HEK293 (cell line): ENCODE measurements around the gene DGKQ.

Experiments
- CTCF ChIP-seq: fragments of 450-650 bp; formaldehyde crosslinking; IDR thresholded peaks from 2 replicates; pipeline ENCODE4 v1.5.1; 2016; ENCODE audit warnings: missing biosample characterization, missing genetic modification characterization
- HOXD13 ChIP-seq: sonication (generic); formaldehyde crosslinking; IDR thresholded peaks from 2 replicates; pipeline ENCODE4 v1.8.0; 2022; ENCODE audit warnings: missing genetic modification reagents, borderline replicate concordance
- PBX3 ChIP-seq: sonication (generic); formaldehyde crosslinking; IDR thresholded peaks from 2 replicates; pipeline ENCODE4 v1.8.1; 2022; ENCODE audit warnings: mild to moderate bottlenecking, moderate library complexity, missing genetic modification reagents
- SP2 ChIP-seq: fragments of 450-650 bp; formaldehyde crosslinking; IDR thresholded peaks from 2 replicates; pipeline ENCODE4 v1.5.1; 2016; ENCODE audit warnings: missing biosample characterization, missing genetic modification characterization
- SP3 ChIP-seq: fragments of 450-650 bp; formaldehyde crosslinking; IDR thresholded peaks from 2 replicates; pipeline ENCODE4 v1.5.1; 2016; ENCODE audit warnings: missing biosample characterization, missing genetic modification characterization
- ZIC2 ChIP-seq: fragments of 450-650 bp; formaldehyde crosslinking; IDR thresholded peaks from 2 replicates; pipeline ENCODE4 v1.5.1; 2016; ENCODE audit warnings: missing biosample characterization, missing genetic modification characterization
- ZNF239 ChIP-seq: fragments of 450-650 bp; formaldehyde crosslinking; IDR thresholded peaks from 2 replicates; pipeline ENCODE4 v1.5.1; 2016; ENCODE audit warnings: missing biosample characterization, missing genetic modification characterization
- ZSCAN5A ChIP-seq: fragments of 450-650 bp; formaldehyde crosslinking; IDR thresholded peaks from 2 replicates; pipeline ENCODE4 v1.5.1; 2016; ENCODE audit warnings: missing biosample characterization, missing genetic modification characterization

GRCh38 chr4:930827-931193 is 42.6 kb downstream of the DGKQ start:
- TF ChIP-seq ZNF239 (tag by site-specific recombination) (no peak), PBX3 (CRISPR knock-in tag) (no peak), SP2 (tag by site-specific recombination) (no peak), CTCF (tag by site-specific recombination) (no peak), HOXD13 (CRISPR knock-in tag) (no peak), SP3 (tag by site-specific recombination) (no peak), ZSCAN5A (tag by site-specific recombination) (no peak), ZIC2 (tag by site-specific recombination) (no peak)
